K562 (cell line): ENCODE data around the gene CTSZ. TPM values are rescaled to one million over a fixed set of nuclear protein-coding genes. Genes with fewer than 3 reads are reported as not detected.

Experiments
- DLX4 ChIP-seq: fragments of 250-450 bp; sonication (Bioruptor Pico); IDR thresholded peaks from 2 replicates; pipeline ENCODE4 v1.6.1; 2021; ENCODE audit warnings: mild to moderate bottlenecking
- E2F3 ChIP-seq: fragments of 250-450 bp; sonication (Bioruptor Pico); IDR thresholded peaks from 2 replicates; pipeline ENCODE4 v1.4.0; 2020; ENCODE audit warnings: mild to moderate bottlenecking
- EWSR1 ChIP-seq: fragments of 450-650 bp; IDR thresholded peaks from 2 replicates; pipeline ENCODE4 v1.6.1; 2018; ENCODE audit warnings: borderline replicate concordance, mild to moderate bottlenecking, low read depth, moderate library complexity; ENCODE audit not compliant: partially characterized antibody
- KDM4B ChIP-seq, 2 experiments: fragments of 450-650 bp in 1 of 2; sonication (generic) in 1 of 2; IDR thresholded peaks; 2 replicates each; pipeline ENCODE4 v1.6.1; 2016 to 2017; ENCODE audit warnings: borderline replicate concordance in 2 of 2, antibody characterized with exemption in 1 of 2, low read depth in 1 of 2, mild to moderate bottlenecking in 1 of 2
- PYGO2 ChIP-seq: fragments of 450-650 bp; IDR thresholded peaks from 2 replicates; pipeline ENCODE4 v1.6.1; 2016; ENCODE audit warnings: mild to moderate bottlenecking, missing genetic modification characterization, moderate library complexity, missing compliant biosample characterization
- RBM34 ChIP-seq: fragments of 200-400 bp; formaldehyde crosslinking; IDR thresholded peaks from 2 replicates; pipeline ENCODE4 v1.6.1; 2018; ENCODE audit warnings: low read length, borderline replicate concordance; ENCODE audit not compliant: insufficient read depth
- RNF2 ChIP-seq: sonication (generic); IDR thresholded peaks from 2 replicates; pipeline ENCODE4 v1.6.1; 2016
- SMARCB1 ChIP-seq: IDR thresholded peaks from 2 replicates; pipeline ENCODE4 v1.6.1; 2011; ENCODE audit warnings: improper control_type of control experiment, low read depth; ENCODE audit not compliant: insufficient read length
- SNAPC5 ChIP-seq: fragments of 250-450 bp; sonication (Bioruptor Pico); IDR thresholded peaks from 2 replicates; pipeline ENCODE4 v1.8.0; 2021; ENCODE audit warnings: moderate library complexity, mild to moderate bottlenecking, inconsistent platforms
- SPI1 ChIP-seq: IDR thresholded peaks from 2 replicates; pipeline ENCODE4 v1.6.1; 2011; ENCODE audit warnings: low read depth, low read length, control low read depth, borderline replicate concordance
- THRA ChIP-seq: fragments of 450-650 bp; IDR thresholded peaks from 2 replicates; pipeline ENCODE4 v1.6.1; 2017; ENCODE audit warnings: mild to moderate bottlenecking, moderate library complexity
- USF1 ChIP-seq: sonication (generic); formaldehyde crosslinking; IDR thresholded peaks from 2 replicates; pipeline ENCODE4 v1.9.0; 2022; ENCODE audit warnings: mild to moderate bottlenecking, missing genetic modification reagents
- ZNF12 ChIP-seq: sonication (generic); formaldehyde crosslinking; IDR thresholded peaks from 2 replicates; pipeline ENCODE4 v1.4.0; 2020; ENCODE audit warnings: mild to moderate bottlenecking, missing genetic modification reagents
- ZNF175 ChIP-seq: fragments of 200-800 bp; sonication (Bioruptor generic); IDR thresholded peaks from 2 replicates; pipeline ENCODE4 v1.6.1; 2016; ENCODE audit warnings: low read depth, mild to moderate bottlenecking, missing genetic modification characterization, missing compliant biosample characterization
- polyA plus RNA-seq, 8 experiments: library from polyadenylated mRNA; depleted of rRNA in 4 of 8; stranded (reverse) in 5 of 8; unstranded in 3 of 8; fragments of >200 nt; fragmentation: Nextera tagmentation in 2 of 8; fragmentation: Illumina TruSeq in 1 of 8; extraction: Ambion mirVana in 2 of 8; extraction: Trizol in 1 of 8; gene quantifications; 2 replicates each; pipeline versions ENCODE4 v1.2.1 to v1.2.3, GENCODE V29; 2011 to 2014; ENCODE audit warnings: inconsistent platforms in 1 of 8, missing spikeins in 1 of 8
- total RNA-seq, 7 experiments: library from RNA; depleted of rRNA in 6 of 7; stranded (reverse); fragments of >200 nt in 6 of 7; fragmentation: Illumina TruSeq in 2 of 7; extraction: Trizol in 2 of 7; gene quantifications; 2 replicates each; pipeline versions ENCODE4 v1.2.1 to v1.2.3, GENCODE V29; 2011 to 2021; ENCODE audit warnings: low replicate concordance in 1 of 7
- TF ChIP-seq, protein P1 (sequence below), 2 experiments: fragments of 450-650 bp in 1 of 2; sonication (generic) in 1 of 2; formaldehyde crosslinking in 1 of 2; IDR thresholded peaks; 2 replicates each; pipeline versions ENCODE4 v1.7.1 to v1.9.0; 2016 to 2022; ENCODE audit warnings: inconsistent platforms in 1 of 2, mild to moderate bottlenecking in 1 of 2, missing genetic modification reagents in 1 of 2

Gene CTSZ
- total and polyA plus RNA-seq, 9 of the 15 experiments (the other 6 are each of a cell fraction or from before 2014, with no cell fraction given): 1.6 to 143 (median 82.8) TPM

- TF ChIP-seq, protein P1, sequence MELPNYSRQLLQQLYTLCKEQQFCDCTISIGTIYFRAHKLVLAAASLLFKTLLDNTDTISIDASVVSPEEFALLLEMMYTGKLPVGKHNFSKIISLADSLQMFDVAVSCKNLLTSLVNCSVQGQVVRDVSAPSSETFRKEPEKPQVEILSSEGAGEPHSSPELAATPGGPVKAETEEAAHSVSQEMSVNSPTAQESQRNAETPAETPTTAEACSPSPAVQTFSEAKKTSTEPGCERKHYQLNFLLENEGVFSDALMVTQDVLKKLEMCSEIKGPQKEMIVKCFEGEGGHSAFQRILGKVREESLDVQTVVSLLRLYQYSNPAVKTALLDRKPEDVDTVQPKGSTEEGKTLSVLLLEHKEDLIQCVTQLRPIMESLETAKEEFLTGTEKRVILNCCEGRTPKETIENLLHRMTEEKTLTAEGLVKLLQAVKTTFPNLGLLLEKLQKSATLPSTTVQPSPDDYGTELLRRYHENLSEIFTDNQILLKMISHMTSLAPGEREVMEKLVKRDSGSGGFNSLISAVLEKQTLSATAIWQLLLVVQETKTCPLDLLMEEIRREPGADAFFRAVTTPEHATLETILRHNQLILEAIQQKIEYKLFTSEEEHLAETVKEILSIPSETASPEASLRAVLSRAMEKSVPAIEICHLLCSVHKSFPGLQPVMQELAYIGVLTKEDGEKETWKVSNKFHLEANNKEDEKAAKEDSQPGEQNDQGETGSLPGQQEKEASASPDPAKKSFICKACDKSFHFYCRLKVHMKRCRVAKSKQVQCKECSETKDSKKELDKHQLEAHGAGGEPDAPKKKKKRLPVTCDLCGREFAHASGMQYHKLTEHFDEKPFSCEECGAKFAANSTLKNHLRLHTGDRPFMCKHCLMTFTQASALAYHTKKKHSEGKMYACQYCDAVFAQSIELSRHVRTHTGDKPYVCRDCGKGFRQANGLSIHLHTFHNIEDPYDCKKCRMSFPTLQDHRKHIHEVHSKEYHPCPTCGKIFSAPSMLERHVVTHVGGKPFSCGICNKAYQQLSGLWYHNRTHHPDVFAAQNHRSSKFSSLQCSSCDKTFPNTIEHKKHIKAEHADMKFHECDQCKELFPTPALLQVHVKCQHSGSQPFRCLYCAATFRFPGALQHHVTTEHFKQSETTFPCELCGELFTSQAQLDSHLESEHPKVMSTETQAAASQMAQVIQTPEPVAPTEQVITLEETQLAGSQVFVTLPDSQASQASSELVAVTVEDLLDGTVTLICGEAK (IDR thresholded peaks at IDR 0.05): peak; percentile 81
- TF ChIP-seq, protein P1 (CRISPR knock-in tag; IDR thresholded peaks at IDR 0.05): no peak
- no peak for TF ChIP-seq THRA
- TF ChIP-seq ZNF175 (CRISPR knock-in tag): peak; percentile 98
- TF ChIP-seq RBM34: no peak; the same call in 1 of the 2 replicates
- no peak for TF ChIP-seq ZNF12 (CRISPR knock-in tag)
- no peak for TF ChIP-seq DLX4 (CRISPR knock-in tag)
- TF ChIP-seq SPI1: peak; percentile 68; the same call in 1 of the 2 replicates
- no peak for TF ChIP-seq EWSR1
- TF ChIP-seq SNAPC5: no peak
- peak; percentile 25; the same call in 1 of the 2 replicates for TF ChIP-seq USF1 (CRISPR knock-in tag)
- TF ChIP-seq PYGO2 (tag): peak; percentile 53; the same call in 1 of the 2 replicates
- TF ChIP-seq SMARCB1: no peak
- TF ChIP-seq KDM4B (IDR thresholded peaks at IDR 0.05; ENCODE audit: borderline replicate concordance in 2 of 2, low read depth in 1 of 2): 0 out of 4 replicates have a peak, but pooled peaks of 1 of the 2 experiments have one; percentile 16
- TF ChIP-seq E2F3 (CRISPR knock-in tag): peak; percentile 98
- 0 out of 2 replicates have a peak, but pooled peaks have one; percentile 54 for TF ChIP-seq RNF2
Observed at GRCh38 chr20:59032023-59032712, 25.1 kb upstream of the CTSZ start, which contains the start of gene ATP5F1E (continued).
